HG02610 (cell line): ENCODE measurements around the gene CLIP4.

ENCODE experiments used
- ATAC-seq: cut with Tn5 transposase; IDR thresholded peaks from one replicate; pipeline ENCODE4 v1.9.1; 2021; ENCODE audit warnings: mild to moderate bottlenecking, moderate library complexity; ENCODE audit not compliant: unreplicated experiment

The CLIP4 gene

GRCh38 chr2:29129586-29130281, 14.5 kb downstream of the CLIP4 start:
- ATAC-seq, result peak; percentile 27

DNA sequence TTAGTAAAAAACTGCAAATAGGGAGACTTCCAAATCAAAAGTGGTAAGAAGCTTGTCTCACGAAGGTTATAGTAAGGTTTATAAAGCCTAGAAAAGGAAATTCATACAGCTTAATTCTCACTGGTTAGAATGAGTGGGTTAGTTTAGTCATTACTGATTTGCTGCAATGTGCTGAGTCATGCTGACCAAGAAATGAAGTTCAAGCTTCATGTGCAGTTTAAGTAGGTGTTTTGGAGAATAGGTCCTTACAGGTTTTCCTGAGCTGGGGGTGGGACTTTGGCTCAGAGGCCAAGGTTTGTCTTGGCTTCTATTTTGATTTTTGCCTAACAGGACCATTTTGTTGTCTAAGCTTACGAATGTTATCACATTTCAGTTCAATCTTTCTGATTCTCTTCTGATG, 15.1 kb downstream of the CLIP4 start:
- peak; percentile 92 for ATAC-seq

DNA sequence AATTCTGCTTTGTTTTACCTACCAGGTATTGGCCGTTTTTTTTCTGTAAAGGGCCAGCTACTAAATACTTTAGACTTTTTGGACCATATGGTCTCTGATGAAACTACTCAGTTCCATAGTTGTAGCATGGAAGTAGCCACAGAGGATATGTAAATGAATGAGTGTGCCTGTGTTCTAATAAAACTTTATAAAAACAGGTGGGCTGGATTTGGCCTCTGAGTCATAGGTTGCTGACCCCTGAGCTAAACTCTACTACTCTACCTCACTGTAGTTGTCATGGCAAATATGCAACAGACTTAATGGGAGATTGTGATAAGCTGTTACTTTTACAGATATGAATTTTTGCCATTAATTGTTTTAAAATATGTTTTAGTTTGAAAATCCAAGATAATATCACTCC, 19.7 kb downstream of the CLIP4 start:
- ATAC-seq, result no peak

- ATAC-seq, result no peak
Measured at GRCh38 chr2:29139152-29139551, 23.9 kb downstream of the CLIP4 start.

DNA sequence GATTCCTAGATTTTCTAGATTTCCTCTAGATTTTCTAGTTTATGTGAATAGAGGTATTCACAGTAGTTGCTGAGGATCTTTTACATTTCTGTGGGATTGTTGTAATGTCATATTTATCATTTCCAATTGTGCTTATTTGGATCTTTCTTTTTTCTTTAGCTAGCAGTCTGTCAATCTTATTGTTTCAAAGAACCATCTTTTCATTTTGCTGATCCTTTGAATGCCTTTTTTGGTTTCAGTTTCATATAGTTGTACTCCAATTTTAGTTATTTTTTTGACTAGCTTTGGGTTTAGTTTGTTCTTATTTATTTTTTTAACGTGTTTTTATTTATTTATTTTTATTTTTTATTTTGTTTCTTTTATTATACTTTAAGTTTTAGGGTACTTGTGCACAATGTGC, 24.5 kb downstream of the CLIP4 start:
- no peak for ATAC-seq

DNA sequence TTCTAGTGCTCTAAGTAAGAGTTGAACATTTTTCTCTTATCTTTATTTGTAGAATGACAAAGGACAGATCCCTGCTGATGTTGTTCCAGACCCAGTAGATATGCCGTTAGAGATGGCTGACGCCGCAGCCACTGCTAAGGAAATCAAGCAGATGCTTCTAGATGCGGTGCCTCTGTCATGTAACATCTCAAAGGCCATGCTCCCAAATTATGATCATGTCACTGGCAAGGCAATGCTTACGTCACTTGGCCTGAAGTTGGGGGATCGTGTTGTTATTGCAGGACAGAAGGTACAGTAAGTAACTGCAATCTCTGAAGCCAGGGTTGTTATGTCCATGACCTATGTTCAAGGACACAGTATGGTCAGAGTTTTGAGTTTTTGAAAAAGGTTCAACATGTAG, 28.4 kb downstream of the CLIP4 start:
- ATAC-seq, result no peak

DNA sequence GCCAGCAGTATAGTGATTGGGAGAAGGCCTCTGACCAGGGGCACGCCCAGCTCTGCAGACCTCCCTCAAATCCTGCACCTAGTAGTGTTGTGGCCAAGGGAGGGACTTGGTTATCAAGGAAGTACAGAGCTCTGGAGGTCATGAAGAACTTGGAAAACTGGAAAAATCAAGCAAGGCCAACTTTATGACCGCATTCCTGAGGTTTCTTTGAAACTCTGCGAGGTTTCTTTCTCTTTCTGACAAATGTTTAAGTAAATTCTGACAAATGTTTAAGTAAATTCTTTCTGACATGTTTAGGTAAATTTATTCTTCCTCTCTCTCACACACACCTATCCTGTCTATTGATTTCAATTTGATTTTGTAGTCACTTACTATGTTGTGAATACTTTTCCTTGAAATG, 31.0 kb downstream of the CLIP4 start:
- no peak for ATAC-seq

DNA sequence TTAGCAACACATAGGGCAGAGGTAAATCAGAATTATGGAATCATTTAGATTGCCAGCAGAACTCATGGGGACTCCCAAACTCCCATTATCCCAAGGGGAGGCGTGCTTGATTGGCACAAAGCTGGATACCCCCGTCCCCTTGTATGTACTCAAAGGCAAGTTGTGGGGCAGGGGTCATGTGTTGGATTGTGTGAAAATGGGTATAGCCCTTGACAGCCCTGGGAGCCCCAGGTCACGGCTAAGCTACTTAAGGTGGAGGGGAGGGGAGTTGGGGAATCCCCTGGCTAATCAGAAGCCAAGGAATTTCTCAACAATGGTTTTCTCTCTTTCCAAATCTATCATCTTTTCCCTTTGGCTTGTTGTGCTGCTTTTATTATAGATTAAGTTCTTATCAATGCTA, 32.7 kb downstream of the CLIP4 start:
- ATAC-seq, result no peak

- ATAC-seq, result no peak
Measured at GRCh38 chr2:29154610-29155009, 39.4 kb downstream of the CLIP4 start.

GRCh38 chr2:29155578-29155977, 40.4 kb downstream of the CLIP4 start:
- ATAC-seq, result no peak

DNA sequence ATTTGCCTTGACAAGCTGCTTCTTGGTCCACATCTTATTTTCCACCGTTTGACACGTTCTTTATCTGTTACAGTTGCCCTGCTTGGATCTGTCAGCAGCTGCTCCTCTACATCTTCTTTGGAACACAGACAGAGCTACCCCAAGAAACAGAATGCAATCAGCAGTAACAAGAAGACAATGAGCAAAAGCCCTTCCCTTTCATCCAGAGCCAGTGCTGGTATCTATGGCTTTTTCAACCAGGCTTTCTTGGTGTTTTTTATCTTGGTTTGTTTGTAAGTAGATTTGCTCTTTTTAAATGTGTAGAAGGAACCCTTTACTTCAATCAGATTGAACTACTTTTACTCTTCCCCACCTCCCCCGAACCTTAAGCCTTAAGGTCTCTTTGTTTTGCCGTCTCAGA, 41.9 kb downstream of the CLIP4 start:
- ATAC-seq, result no peak

DNA sequence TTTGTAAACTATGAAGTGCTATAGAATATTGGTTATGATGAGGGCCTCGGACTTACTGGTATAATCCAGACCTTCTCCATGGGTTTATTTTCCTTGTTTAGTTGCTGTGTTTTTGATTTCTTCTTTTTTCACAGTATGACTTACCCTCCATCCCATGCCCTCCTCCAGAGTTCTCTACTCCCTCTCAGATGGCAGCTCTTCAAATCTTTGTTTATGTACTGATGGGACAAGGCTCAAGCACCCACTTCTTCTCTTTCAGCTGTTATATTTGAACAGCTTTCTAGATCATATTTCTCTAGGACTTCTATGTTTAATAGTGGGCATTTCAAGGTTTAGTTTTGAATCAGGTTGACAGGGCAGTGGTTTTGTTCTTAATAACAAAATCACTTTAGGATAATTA, 43.9 kb downstream of the CLIP4 start:
- ATAC-seq, result no peak

- ATAC-seq, result no peak
Measured at GRCh38 chr2:29160184-29160583, 45.0 kb downstream of the CLIP4 start.

DNA sequence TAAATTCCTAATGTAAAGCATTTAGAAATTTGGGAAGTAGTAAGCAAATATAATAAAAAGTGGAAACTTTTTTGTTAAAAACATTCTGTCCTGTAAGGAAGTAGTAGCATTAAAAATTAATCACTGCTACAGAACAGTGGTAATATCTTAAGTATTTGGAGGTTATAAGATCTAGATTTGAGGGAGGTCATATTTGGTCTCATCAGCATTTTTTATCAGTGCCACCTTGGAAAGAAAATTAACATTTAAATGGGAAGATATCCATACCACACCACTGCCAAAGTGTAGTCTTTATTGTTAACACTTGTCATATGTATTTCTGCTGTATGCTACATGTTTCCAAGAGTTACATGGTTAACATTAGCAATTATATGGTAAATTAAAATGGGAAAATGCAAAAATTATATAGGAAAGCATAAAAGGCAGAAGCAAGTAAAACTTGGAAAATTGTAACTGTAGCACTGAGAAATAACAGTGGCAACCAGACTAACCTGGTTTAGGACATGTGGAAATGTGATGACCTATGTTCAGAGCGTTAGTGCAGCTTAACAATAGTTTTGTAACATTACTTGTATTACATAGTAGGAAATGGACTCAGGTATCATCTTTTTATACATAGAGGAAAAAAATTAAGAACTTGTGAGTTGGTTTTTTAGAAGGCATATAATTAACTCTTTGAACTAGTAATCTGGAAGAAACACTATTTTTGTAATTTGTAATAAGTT, 47.2 kb downstream of the CLIP4 start:
- ATAC-seq, result no peak

DNA sequence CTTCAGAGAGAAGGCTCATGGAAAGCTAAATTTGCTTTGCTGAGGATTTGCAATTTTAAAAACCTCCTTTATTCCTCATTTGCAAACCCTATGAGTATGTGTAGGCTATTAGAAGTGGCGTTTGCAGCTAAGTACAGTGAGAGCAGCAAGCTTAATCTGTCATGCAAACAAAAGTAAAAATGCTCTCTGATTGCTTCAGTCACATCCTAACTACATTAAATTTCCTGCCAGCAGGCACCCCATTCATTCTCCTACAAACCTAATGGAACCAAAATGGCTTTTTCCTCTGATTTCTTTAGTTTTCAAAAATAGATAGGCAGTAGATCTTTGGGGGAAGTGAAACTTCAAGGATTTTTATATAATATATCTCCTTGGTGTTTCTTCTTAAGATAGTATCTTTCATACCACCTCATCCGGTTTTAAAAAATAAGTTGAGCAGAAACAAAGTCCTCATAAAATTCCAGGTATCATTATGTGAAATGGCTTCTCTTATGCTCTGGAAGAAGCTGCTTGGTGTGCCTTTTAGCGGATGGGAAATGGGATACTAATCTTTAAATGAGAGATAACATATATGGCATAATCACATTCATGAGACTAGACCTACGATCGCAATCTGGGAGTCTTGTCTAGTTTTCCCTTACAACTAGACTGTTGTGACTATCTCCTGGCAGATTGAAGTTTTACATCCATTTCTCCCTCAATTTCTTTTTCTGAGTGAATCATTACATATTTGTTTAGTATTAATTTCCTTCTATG, 49.1 kb downstream of the CLIP4 start:
- ATAC-seq, result no peak

GRCh38 chr2:29165362-29166241, 50.4 kb downstream of the CLIP4 start:
- no peak for ATAC-seq

GRCh38 chr2:29166242-29167039, 51.2 kb downstream of the CLIP4 start:
- ATAC-seq, result no peak

DNA sequence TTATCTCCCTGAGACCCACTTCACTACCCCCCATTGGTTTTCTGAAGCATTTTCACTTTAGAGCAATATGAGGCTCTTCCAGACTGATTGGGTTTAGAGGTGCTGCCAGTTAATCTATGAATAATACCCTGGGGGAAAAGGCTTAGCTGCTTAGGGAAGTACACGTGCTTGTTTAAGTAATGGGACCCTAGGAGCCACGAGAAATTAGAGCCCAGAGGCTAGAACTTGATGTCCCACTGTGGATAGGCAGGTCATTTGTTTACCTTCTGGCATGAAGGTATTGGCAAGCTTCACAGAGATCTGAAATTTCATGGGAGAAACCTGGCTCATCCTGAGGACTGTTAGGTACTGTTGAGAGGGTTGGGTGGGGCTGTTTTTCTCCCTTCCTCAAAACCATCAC, 59.7 kb downstream of the CLIP4 start:
- no peak for ATAC-seq

- no peak for ATAC-seq
Measured at GRCh38 chr2:29175338-29175737, 60.1 kb downstream of the CLIP4 start.

- no peak for ATAC-seq
Measured at GRCh38 chr2:29182334-29182733, 67.1 kb downstream of the CLIP4 start.
